ENCODE results near the gene BTRC. TPM values are rescaled to one million over a fixed set of nuclear protein-coding genes. Genes with fewer than 3 reads are reported as not detected.

The BTRC gene
- total RNA-seq, 1 donor from 2014 or later, result 19.0 TPM

DNA sequence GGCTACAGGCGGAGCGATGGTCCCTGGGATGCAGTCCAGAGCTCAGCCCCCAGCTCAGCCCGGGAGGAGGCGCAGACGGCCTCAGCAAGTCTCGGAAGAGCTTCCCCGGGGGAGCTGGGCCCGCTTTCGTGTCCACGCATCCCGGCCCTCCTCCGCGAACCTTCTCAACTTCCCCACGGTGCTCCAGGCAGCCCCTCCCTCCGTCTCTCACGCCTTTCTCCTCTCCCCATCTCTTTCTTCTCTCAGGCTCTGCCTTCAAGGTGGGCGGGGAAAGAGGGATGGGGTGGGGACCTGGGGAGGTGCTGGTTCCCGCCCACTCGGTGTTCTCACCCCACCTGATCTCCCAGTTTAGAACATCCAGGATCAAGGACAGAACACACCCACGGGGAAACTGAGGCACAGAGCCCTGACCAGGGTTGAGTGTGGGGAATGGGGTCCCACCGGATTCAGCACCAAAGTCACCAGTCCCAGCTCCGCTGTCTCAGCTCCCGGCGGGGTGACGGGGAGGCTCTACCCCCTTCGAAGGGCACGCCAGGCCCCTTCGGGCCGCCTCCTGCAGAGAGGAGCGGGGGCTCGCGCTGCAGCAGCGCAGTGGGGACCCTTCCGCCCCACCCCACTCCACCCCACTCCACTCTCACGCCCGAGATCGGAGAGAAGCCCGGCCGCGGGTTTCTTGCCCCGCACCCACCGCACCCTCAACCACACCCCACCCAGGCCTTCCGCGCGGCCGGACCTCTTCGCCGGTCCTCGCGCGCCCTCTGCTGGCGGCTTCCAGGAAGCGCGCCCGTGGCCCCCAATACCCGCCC is 215.9 kb downstream of the BTRC start:
- peak; percentile 87 for ATAC-seq

DNA sequence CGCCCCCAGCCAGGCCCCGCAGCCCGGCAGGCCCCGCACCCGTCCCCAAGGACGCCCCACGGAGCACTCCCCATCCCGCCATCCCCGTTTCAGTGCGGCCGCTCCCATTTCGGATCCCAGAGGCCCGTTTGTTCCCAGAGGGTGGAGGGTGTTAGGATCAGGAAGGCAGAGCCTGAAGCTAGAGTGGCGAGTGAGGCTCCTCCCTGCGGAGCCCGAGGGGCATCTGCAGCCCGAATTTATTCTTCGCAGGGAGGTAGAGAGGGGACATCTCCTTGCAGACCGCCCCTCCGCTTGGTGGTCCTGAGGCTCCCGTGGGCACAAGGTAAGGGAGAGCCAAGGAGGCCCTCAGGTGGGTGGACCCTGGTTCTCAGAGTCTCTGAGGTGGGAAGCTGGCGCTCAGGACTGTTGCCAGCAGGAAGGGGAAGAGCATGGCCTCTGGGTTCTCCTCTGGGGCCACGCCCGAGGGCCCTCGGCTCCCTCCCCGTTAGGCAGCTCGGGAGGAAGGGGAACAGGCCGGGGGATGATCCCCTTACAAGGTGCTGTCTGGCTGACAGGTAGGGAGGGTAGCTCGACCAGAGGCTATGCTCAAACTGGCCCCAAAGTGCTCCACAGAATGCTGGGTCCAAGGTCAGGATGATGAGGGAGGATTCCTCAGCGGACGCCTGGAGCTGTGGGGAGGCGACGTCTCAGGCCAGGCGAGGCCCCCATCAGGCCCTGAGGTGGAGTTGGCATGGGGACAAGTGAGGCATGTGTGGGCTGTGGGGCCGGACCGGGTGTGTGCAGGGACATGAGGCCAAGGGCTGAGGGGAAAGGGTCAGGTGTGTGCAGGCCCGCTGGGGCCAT is 216.7 kb downstream of the BTRC start:
- no peak for ATAC-seq

DNA sequence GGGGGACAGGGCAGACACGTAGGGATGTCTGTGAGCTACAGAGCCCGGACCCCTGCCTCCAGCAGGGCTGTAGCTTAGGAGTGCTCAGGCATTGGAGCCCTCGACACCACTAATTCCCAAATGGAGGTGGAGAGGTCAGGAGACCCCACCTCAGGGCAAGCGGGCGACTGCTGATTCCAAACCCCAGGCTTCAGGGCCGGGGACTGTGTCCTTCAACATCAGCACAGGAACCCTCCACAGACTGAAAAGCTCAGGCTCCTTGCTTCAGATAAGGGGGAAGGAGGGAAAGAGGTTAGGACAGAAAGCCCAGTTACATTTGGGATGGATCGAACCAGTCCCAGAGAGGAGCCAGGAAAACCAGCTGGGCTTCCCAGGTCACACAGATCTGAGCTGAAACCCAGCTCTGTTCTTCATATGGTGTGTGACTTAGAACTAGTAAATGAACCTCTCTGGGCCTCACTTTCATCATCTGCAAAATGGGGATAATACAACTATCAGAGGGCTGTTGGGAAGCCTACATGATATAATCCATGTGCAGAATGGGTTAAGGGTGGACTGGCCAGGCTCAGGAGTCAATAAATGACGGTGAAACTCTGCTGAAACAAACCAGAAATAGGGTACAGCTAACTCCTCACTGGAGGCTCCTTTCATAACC is 217.4 kb downstream of the BTRC start:
- ATAC-seq, result no peak

DNA sequence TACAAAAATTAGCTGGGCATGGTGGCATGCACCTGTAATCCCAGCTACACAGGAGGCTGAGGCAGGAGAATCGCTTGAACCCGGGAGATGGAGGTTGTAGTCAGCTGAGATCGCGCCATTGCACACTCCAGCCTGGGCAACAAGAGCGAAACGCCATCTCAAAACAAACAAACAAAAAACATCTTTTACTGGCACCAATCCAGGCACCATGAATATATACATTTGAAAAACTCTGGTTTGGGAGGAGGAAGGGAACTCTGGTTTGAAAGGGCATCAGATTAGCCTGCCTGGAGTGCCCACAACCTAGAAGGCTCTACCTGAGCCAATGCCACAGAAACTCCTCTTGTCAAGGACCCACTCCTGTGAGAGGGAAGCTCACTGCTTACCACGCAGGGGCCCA is 218.2 kb downstream of the BTRC start:
- ATAC-seq, result no peak

DNA sequence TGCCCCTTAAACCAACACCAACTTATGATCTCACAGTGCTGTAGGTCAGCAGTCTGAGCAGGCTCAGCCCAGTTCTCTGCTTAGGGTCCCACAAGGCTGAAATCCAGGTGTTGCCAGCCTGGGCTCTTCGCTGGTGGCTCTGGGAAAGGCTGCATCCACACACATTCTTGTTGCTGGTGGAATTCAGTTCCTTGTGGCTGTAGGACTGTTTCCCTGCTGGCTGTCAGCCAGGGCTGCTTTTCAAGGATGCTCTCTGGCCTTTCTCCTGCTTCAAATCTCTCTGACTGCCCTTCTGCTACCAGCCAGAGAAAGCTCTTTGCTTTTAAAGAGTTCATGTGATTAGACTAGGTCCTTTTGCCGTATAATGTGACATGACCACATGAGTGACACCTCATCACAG is 218.8 kb downstream of the BTRC start:
- ATAC-seq, result no peak

DNA sequence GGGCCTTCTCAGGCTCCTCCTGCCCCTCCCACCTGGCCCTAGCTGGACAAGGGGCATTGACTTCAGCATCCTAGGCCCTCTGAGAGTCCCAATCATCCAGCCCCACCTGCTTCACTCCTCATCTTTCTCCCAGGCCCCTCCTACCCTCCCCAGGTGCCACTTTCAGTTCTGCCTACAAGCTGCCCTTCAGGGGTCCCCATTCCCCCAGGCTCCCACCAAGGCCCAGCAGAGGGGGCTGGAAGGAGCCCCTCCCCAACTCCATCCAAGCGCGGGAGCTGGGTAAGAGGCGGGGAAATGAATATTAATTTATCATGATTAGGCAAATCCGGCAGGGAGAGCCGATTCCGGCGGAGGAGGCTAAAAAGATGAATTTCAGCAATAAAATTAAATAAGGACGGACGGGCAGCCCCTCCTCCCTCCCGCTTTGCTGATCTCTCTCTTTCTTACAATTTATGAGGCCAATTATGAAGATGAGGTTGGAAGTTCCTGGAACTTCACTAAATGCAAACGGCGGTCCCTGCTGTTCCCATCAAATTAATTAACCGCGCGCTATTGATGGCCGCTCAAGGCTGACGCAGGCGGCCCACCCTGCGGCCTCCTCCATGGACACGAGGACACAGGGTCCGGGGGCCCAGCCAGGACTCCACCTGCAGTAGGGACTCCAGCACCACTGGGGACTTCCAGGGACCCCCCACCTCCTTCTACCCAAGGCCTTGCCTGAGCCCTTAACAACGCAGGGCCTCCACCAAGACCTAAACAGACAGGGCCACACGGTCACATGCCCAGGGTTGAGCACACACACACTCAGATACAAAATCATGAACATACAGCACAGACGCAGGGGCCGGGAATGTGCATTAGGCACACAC is 220.2 kb downstream of the BTRC start:
- ATAC-seq, result no peak

DNA sequence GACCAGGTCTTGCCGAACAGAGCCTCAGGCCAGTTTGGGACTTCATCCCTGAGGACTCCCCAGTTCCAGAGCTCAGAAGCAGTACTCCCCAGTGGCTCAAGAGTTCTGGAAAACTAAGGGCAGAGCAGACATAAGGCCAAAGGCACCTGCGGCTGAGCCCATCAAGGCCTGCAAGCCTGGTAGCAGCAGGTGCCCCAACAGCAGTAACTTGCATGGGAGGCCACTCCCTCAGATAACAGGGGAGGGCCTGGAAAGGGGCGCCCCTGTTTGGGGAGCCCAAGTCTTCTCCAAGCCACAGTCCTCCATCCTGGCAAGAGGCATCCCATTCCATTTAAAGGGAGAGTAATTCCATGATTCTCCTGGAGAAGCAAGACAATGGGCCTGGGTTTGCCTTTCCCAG is 221.1 kb downstream of the BTRC start:
- ATAC-seq, result no peak

DNA sequence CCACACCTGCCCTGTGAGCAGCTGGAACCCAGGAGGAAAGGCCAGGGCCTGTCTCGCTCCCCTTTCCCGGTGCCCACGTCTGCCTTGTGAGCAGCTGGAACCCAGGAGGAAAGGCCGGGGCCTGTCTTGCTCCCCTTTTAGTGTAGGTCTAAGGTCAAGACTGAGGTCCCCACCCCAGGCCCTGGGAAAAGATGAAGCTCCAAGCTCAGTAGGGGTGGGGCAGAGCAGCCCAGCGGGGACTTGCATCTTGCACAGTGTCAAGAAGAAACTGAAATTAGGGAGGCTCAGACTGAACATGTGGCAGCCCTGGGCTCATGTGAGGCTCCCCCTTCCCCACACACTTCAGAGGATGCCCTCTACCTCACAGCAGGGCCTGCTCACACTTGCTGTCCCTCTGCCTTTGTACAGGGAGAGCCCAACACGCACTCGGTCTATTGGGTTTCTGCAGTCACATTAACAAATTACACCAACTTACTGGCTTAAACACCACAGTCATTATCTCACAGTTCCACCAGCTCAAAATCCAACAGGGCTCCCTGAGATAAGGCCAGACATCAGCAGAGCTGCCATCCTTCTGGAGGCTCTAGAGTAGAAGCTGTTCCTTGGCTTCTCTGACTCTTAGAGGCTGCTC is 221.7 kb downstream of the BTRC start:
- ATAC-seq, result no peak

DNA sequence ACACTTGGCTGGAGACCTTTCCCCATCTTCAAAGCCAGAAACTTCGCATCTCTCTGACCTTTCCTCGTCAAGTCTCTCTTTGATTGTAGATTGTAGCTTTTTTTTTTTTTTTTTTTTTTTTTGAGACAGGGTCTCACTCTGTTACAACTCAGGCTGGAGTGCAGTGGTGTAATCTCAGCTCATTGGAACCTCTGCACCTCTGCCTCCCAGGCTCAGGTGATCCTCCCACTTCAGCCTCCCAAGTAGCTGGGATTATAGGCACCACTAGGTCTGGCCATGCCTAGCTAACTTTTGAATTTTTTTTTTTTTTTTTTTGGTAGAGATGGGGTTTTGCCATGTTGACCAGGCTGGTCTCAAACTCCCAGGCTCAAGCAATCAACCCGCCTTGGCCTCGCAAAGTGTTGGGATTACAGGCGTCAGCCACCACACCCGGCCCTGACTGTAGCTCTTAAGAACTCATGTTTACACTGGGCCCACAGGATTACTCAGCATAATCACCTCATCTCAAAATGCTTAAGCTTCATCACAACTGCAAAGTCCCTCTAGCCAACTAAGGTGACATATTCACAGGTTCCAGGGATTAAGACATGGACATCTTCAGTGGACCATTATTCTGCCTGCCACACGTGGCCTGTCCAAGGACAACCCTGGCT is 222.4 kb downstream of the BTRC start:
- peak; percentile 34 for ATAC-seq

DNA sequence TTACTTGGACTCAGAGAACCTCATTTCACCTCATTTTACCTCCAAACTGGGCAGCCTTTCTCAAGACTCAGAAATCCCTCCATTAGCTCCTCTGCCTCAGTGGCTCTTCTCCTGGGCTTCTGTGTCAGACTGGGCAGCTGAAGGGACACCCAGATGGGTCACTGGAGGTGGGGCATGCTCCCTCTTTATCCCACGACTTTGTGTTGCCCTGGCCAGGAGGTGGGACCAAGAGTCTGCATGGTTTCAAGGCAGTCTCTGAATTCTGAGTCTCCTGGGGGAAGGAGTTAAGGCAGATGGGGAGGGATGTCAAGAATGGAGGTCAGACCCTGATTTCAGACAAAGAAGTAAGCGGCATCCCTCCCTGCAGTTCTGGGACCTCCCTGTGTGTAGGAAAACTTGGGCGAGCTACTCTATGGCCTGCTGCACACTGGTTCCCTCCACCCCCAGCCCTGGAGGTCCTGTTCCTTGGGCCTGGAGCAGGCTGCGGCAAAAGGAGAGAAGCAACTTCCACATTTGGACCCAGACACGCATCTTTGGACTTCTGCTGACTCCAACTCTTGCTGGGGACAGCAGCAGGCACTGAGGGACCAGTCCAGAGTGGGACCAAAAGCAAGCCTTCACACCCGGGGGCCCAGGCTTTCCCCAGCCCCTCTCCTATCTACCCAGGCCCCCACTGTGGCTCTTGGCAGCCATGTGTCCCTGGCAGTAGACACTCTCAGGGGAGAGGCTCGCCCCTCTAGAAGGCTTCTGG is 223.3 kb downstream of the BTRC start:
- ATAC-seq, result no peak

DNA sequence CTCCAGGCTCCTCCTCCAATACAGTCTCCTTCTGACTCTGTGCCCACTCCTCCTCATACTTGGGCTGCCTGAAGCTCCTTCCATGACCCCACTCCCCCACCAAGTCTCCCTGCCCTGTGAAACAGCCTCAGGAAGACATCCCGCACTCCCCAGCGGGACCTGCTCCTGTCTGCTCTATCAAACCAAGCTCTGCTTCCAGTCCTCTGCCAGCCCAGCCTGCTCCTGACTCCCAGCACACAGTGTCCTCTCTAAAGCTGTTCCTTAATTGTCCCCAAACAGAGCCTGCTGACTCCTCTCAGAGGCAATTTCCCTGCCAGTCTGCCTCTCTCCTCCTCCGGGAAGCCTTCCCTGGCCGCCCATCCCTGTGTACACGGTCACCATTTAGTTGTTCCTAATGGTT is 224.2 kb downstream of the BTRC start:
- no peak for ATAC-seq

DNA sequence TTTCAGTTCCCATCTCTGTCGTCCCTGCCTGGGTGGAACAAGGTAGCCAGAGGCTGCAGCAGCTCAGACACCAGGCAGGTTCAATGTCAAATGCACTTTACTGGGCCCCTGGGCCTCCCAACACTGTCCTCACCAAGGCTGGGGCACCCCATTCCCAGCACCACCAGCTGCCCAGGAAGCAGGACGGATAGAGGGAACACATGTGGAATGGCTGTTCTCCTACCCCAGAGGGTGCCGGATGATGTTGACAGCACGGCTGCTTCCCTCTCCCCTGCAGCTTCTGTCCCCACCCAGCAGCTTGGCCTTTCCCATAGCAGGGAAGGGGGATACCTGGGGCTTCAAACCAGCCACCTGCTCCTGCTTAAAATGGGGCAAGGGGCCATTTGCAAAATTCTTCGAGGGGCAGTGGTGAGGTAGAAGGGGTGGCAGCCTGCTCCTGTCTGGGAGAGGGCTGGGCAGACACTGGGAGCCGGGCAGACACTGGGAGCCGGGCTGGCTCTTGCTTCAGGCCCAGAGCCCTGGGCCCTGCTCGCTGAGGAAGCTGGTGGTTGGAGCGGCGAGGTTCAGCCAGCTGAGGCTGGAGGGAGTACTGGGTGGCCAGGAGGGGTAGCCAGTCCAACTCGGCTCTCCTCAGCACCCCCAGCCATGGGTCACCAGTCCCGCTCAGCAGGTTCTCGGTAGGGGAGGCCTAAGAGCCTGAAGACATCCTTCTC is 225.0 kb downstream of the BTRC start:
- ATAC-seq, result no peak

DNA sequence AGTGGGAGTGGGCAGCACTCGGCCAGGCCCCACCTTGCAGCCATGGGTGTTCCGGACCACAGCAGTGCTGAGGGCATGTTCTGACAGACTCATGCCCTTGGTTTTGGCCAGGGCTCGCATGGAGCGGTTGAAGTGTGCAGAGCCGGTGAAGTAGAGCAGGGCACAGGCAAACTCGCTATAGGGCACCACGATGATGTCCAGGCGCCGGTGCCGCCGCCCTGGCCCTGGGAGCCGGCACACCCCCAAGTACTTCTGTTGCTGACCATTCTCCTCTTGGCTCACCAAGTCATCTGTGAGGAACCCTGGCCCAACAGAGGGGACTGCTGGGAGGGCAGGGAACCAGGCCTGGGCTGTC is 225.5 kb downstream of the BTRC start:
- no peak for ATAC-seq

DNA sequence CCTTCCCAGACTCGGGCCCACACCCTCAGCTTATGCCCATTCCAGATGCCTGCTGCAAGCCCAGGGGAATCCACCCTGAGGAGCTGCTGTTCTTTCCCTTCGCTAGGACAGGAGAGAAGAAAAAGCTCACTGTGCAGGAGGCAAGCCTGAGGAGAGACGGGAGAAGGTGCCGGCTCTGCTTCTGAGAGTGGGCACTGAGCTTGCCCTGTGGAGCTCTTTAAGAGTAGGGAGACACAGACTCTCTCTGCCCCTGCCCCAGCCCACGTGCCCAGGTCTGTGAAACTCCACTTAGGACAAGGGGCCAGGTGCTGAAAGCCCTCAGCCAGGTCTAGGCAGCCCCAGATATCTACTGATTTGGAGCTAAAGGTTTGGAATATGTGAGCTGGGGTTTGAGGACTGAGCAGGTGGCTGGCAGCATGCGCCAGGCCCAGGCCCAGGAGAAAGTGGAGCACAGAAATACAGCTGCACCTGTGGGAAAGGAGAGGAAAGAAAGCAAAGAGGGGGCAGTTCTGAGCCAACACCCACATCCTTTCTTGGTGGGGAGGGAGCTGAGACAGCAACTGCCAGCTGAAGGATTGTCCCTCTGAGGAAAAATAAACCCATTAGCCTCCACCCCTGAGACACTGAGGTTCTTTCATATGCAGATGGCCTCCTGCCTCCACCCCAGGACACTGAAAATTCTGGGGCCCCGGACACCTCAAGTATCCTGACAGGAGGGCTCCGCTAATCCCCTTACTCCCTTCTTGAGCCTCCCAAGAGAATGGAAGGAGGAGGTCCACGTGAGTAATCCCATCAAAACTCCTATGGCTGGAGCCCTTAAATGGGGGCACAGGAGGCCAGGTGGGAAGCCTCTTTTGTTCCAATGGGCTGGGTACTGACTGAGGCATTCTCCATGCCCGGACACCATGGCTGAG is 226.8 kb downstream of the BTRC start:
- ATAC-seq, result no peak

DNA sequence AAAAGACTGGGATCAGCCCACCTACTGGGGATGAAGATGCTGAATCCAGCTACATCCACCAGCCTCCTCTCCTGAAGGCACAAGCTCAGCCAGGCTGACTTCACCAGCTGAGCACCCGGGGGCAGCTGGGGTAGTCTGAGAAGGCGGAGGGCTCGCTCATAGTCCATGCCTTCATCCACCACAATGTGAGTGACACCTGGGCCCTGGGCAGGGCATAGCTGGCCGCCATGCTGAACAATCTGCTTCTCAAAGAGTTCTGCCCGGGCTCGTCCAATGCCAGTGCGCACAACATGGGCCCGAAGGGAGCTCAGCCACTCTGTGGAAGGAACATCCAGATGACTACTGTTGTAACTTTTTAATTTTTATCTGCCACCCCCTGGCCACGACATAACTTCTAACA is 231.9 kb downstream of the BTRC start:
- ATAC-seq, result no peak

DNA sequence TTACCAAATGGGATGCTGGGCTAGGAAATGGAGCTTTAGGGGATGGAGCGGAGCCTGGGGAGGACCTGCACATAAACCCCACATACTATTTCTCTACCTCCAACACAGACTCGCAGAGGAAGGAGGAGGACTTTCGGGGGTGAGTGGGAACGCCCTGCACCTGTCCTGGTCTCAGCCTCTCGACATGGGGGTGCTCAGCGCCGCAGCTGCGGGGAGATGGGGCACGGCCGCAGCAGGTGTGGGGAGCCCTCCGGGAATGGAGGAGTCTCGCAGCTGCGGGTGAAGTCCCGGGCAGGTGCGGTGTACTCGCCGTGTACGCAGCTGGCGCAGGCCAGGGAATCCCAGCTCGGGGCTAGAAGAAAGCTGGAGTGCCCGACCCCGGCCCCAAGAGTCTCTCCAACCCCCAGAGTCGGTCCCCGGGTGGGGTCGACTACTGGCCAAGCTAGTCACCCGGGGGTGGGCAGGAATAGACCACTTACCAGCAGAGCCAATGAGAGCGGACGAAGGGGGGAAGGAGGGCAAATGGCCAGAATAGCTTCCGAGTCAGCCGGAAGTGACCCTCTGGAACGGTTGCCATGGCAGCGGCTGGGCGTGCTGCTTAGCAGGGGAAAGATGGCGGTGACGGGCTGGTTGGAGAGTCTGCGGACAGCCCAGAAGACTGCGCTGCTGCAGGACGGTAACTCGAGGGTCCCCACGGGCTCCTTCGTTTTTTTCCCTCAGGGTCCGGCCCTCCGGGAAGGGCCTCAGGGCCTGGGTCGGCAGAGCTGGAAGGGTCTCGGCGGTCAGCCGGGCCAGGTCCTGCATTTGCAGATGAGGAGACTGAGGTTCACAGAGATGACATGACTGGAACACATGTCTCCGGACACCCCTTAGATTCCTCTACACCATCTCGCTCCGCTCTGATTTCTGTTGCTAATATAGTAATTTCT is 234.0 kb downstream of the BTRC start, which contains the start of the genes DPCD and POLL:
Gene DPCD (plus strand): TSS at position 597 of the 929 bp plus-strand sequence. CDS start 16 bp downstream, at position 613.
Gene POLL (minus strand): TSS at position 533 of the 929 bp plus-strand sequence. CDS start 897 bp downstream, outside the sequence.
- ATAC-seq, result peak; percentile 88

DNA sequence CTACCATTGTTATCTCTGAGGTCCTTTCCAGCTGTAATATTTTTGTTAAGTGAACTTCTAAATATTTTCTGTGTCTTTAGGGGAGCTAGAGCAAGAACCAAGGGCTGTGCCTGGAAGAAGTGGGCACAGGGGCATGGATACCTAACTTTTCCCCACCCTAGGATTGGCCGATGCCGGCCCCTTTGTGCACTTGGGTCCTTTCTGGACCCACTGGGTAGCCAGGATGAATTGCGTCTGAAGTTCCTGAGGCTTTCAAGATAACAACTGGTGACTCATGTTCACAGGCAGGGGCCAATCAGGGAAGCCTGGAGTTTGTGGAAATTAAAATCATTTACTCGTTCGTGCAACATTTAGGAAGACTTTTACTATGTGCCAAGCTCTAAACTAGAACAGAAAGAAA is 234.9 kb downstream of the BTRC start:
- no peak for ATAC-seq
